SU-DHL-6 (cell line): ENCODE results near the gene CHST15.

Experiments
- H2AFZ ChIP-seq: fragments of 200-600 bp; sonication (generic); 2 replicates; pipeline ENCODE4 v1.6.1; 2014; ENCODE audit warnings: low read depth, mild to moderate bottlenecking, moderate library complexity, mixed read lengths, antibody characterized with exemption, low read length; ENCODE audit not compliant: severe bottlenecking
- H3F3A ChIP-seq: fragments of 200-600 bp; shearing (Covaris generic); 2 replicates; pipeline ENCODE4 v1.6.0; 2016; ENCODE audit warnings: antibody characterized with exemption, mild to moderate bottlenecking; ENCODE audit not compliant: insufficient read depth
- H3K27ac ChIP-seq: fragments of 200-600 bp; sonication (generic); 2 replicates; pipeline ENCODE4 v1.5.1; 2016; ENCODE audit warnings: low read depth, mild to moderate bottlenecking, low read length, moderate library complexity, mixed read lengths
- H3K27me3 ChIP-seq: fragments of 200-600 bp; sonication (generic), shearing (Covaris generic); 2 replicates; pipeline ENCODE4 v1.6.0; 2014; ENCODE audit warnings: mild to moderate bottlenecking, low read length
- H3K36me3 ChIP-seq: fragments of 200-600 bp; sonication (generic); 2 replicates; pipeline ENCODE4 v1.6.1; 2014; ENCODE audit warnings: mild to moderate bottlenecking, low read length, mixed read lengths
- H3K4me2 ChIP-seq: fragments of 300-600, 200-600 bp; shearing (Covaris generic), sonication (generic); 2 replicates; pipeline ENCODE4 v1.6.0; 2014; ENCODE audit warnings: low read length, low read depth, mild to moderate bottlenecking; ENCODE audit not compliant: poor library complexity, severe bottlenecking
- H3K4me3 ChIP-seq: fragments of 200-600 bp; sonication (generic); 2 replicates; pipeline ENCODE4 v1.5.1; 2014; ENCODE audit warnings: antibody characterized with exemption, low read length, mild to moderate bottlenecking, mixed read lengths; ENCODE audit not compliant: insufficient read depth, poor library complexity, severe bottlenecking
- H3K79me2 ChIP-seq: fragments of 200-600 bp; sonication (generic); 2 replicates; pipeline ENCODE4 v1.6.1; 2014; ENCODE audit warnings: mild to moderate bottlenecking, low read length, moderate library complexity; ENCODE audit not compliant: insufficient read depth
- H3K9ac ChIP-seq: fragments of 200-600 bp; sonication (generic); 2 replicates; pipeline ENCODE4 v1.7.0; 2014; ENCODE audit warnings: mild to moderate bottlenecking, low read length
- H3K9me2 ChIP-seq: fragments of 200-600 bp; sonication (generic); replicated peaks from 2 replicates; pipeline ENCODE4 v1.6.1; 2014; ENCODE audit warnings: low read length; ENCODE audit not compliant: insufficient read depth
- H3K9me3 ChIP-seq: fragments of 200-600 bp; sonication (generic); 2 replicates; pipeline ENCODE4 v1.6.1; 2014; ENCODE audit warnings: low read length, mixed read lengths; ENCODE audit not compliant: insufficient read depth
- H4K20me1 ChIP-seq: fragments of 200-600 bp; sonication (generic); 2 replicates; pipeline ENCODE4 v1.6.1; 2014; ENCODE audit warnings: low read depth, mild to moderate bottlenecking, antibody characterized with exemption, low read length, moderate library complexity, mixed read lengths
- EZH2phosphoT487 ChIP-seq: fragments of 200-600 bp; sonication (generic), shearing (Covaris generic); conservative IDR thresholded peaks from 2 replicates; pipeline ENCODE4 v1.6.1; 2018; ENCODE audit warnings: mild to moderate bottlenecking, antibody characterized with exemption, low read length, moderate library complexity, mixed read lengths
- TF ChIP-seq, protein P1 (sequence below): fragments of 200-600 bp; sonication (generic); IDR thresholded peaks from one replicate; pipeline ENCODE4 v1.5.1; 2017; ENCODE audit warnings: antibody characterized with exemption, mild to moderate bottlenecking, low read length, moderate library complexity; ENCODE audit not compliant: insufficient read depth, poor library complexity, severe bottlenecking

Gene CHST15

GRCh38 chr10:124120410-124121061 is 27.1 kb upstream of the CHST15 start:
- Histone ChIP-seq H3F3A (peaks cover 6% of the 10 kb centered on the region; the same call in 1 of the 2 replicates), H3K79me2 (no peaks in the 10 kb centered on the region), H2AFZ (no peak overlapping the region), H3K4me3 (no peak overlapping the region), H3K27ac (no peak overlapping the region), H3K9ac (no peak overlapping the region), H3K27me3 (no peaks in the 10 kb centered on the region), H3K9me3 (no peaks in the 10 kb centered on the region), H3K36me3 (no peaks in the 10 kb centered on the region), H3K4me2 (no peak overlapping the region), H3K9me2 (no peaks in the 10 kb centered on the region), H4K20me1 (no peaks in the 10 kb centered on the region)
- TF ChIP-seq, protein P1, sequence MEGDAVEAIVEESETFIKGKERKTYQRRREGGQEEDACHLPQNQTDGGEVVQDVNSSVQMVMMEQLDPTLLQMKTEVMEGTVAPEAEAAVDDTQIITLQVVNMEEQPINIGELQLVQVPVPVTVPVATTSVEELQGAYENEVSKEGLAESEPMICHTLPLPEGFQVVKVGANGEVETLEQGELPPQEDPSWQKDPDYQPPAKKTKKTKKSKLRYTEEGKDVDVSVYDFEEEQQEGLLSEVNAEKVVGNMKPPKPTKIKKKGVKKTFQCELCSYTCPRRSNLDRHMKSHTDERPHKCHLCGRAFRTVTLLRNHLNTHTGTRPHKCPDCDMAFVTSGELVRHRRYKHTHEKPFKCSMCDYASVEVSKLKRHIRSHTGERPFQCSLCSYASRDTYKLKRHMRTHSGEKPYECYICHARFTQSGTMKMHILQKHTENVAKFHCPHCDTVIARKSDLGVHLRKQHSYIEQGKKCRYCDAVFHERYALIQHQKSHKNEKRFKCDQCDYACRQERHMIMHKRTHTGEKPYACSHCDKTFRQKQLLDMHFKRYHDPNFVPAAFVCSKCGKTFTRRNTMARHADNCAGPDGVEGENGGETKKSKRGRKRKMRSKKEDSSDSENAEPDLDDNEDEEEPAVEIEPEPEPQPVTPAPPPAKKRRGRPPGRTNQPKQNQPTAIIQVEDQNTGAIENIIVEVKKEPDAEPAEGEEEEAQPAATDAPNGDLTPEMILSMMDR = no peak
- TF ChIP-seq EZH2phosphoT487 = no peak

DNA sequence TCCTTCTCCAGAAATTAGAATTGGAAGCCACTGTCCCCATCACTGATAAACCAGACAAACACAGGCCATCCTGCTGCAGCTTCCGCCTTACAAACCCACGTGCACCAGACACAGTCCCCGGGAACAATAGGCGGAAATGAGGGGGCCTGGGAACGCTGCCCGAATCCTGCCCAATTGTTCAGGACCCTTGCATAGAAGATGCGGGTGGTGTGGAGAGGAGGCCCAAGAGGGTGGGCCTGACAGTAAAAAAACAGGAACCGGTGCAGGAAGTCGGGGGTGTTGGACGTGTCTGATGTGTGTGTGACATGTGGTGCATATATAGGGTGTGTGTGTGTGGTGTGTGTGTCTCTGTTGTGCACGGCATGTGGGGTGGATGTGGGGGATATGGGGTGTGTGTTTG is 26.5 kb upstream of the CHST15 start:
- TF ChIP-seq, protein P1 = no peak
- TF ChIP-seq EZH2phosphoT487 = no peak
- no peaks in the 10 kb centered on the region for H3K9me3 ChIP-seq
- H3F3A ChIP-seq = peaks cover 6% of the 10 kb centered on the region; the same call in 1 of the 2 replicates
- H4K20me1 ChIP-seq = no peaks in the 10 kb centered on the region
- H3K36me3 ChIP-seq = no peaks in the 10 kb centered on the region
- no peaks in the 10 kb centered on the region for H3K27me3 ChIP-seq
- H3K4me2 ChIP-seq = no peak overlapping the region
- H3K4me3 ChIP-seq = no peak overlapping the region
- no peaks in the 10 kb centered on the region for H3K79me2 ChIP-seq
- H3K9me2 ChIP-seq = no peaks in the 10 kb centered on the region
- no peak overlapping the region for H3K9ac ChIP-seq
- H3K27ac ChIP-seq = no peak overlapping the region
- no peak overlapping the region for H2AFZ ChIP-seq

DNA sequence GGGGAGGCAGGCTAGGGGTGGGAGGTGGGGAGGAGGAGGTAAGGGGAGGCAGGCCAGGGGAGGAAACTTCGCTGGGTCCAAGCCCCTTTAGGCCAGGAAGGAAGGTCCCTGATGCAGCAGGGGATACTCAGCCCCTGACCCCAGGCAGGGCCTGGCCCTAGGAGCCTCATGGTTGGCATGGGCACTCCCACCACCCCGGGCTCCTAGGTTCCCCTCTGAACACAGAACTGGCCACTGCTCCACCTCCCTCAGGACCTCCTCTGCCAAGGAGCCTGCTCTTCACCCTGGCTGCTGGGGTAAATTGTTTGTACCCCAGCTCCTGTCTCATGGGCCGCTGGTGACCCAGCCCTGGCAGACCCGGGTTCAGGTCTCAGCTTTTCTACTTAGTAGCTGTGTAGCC is 25.8 kb upstream of the CHST15 start:
- no peak overlapping the region for H3K4me3 ChIP-seq

More for the DNA sequence above, 25.8 kb upstream of the CHST15 start:
- Histone ChIP-seq H3K4me2 (no peak overlapping the region), H3K27me3 (no peaks in the 10 kb centered on the region), H3K9ac (no peak overlapping the region), H3K9me3 (no peaks in the 10 kb centered on the region), H2AFZ (no peak overlapping the region), H3F3A (peaks cover 6% of the 10 kb centered on the region; the same call in 1 of the 2 replicates), H4K20me1 (no peaks in the 10 kb centered on the region), H3K27ac (no peak overlapping the region), H3K9me2 (no peaks in the 10 kb centered on the region), H3K79me2 (no peaks in the 10 kb centered on the region), H3K36me3 (no peaks in the 10 kb centered on the region)
- TF ChIP-seq, protein P1 = no peak
- TF ChIP-seq EZH2phosphoT487 = no peak
